GM12891 (cell line): Measurements from ENCODE around the gene PTPRO.

Experiments
- DNase-seq: peaks from one replicate; pipeline ENCODE4 v3.0.0; 2011; ENCODE audit warnings: low spot score; ENCODE audit not compliant: insufficient read length
- FAIRE-seq: peaks from 2 replicates; lab custom pipeline; 2011; peaks lifted over from hg19 to GRCh38; lab: Jason Lieb, UNC
- PAX5 ChIP-seq: IDR thresholded peaks from 2 replicates; pipeline ENCODE4 v1.6.1; 2011; ENCODE audit warnings: low read length, moderate library complexity, mild to moderate bottlenecking; ENCODE audit not compliant: insufficient read depth, severe bottlenecking
- POLR2A ChIP-seq: IDR thresholded peaks from 2 replicates; pipeline ENCODE4 v1.6.1; 2011; ENCODE audit warnings: low read depth, low read length, control low read depth
- POLR2AphosphoS5 ChIP-seq: IDR thresholded peaks from 2 replicates; pipeline ENCODE4 v1.6.1; 2011; ENCODE audit warnings: low read depth, low read length, control low read depth
- POU2F2 ChIP-seq: IDR thresholded peaks from 2 replicates; pipeline ENCODE4 v1.6.1; 2011; ENCODE audit warnings: low read depth, mild to moderate bottlenecking, control low read depth, low read length, moderate library complexity
- SPI1 ChIP-seq: IDR thresholded peaks from 2 replicates; pipeline ENCODE4 v1.6.1; 2011; ENCODE audit warnings: low read depth, low read length, control low read depth
- TAF1 ChIP-seq: IDR thresholded peaks from 2 replicates; pipeline ENCODE4 v1.6.1; 2011; ENCODE audit warnings: low read depth, low read length, control low read depth

Gene PTPRO

GRCh38 chr12:15584366-15585041 lies 262.2 kb downstream of the PTPRO start:
- DNase-seq (no peak), FAIRE-seq (no peak)
- TF ChIP-seq SPI1: no peak
- no peak for TF ChIP-seq POU2F2
- TF ChIP-seq POLR2A: no peak
- no peak for TF ChIP-seq TAF1
- TF ChIP-seq POLR2AphosphoS5: no peak
- TF ChIP-seq PAX5: no peak

DNA sequence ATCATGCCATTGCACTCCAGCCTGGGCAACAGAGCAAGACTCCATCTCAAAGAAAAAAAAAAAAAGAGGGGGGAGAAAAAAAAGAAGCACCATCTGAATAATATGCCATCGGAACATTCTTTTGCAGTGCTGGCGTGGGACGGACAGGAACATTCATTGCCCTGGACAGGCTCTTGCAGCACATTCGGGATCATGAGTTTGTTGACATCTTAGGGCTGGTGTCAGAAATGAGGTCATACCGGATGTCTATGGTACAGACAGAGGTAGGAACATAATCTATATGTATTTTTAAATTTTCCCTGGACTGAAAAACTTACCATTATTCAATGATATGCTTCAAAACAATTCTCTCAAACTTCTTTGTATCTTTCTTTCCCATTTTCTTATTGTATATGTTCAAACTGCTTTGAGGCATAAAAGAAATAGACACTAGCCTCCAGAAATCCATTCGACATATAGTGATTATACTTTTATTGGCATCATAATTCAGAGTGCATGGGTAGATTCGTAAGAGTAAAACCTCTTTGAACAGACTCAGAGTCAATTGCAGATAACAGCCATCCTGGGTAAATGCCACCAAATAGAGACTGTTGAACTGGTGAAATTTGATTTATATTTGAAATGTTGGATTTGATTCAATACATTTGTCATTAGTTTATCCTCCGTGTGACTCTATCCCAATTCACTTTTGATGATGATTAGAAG lies 267.2 kb downstream of the PTPRO start:
- TF ChIP-seq TAF1 (no peak), POLR2AphosphoS5 (no peak), SPI1 (no peak), POLR2A (no peak), POU2F2 (no peak), PAX5 (no peak)
- no peak for FAIRE-seq
- no peak for DNase-seq

- TF ChIP-seq PAX5 (no peak), SPI1 (no peak), TAF1 (no peak)
- FAIRE-seq: peak; percentile 73
- DNase-seq: peak; percentile 23
Observed at GRCh38 chr12:15590180-15590826, 268.0 kb downstream of the PTPRO start.

- TF ChIP-seq POLR2AphosphoS5 (no peak), PAX5 (no peak), SPI1 (no peak), POLR2A (no peak), POU2F2 (no peak), TAF1 (no peak)
- no peak for DNase-seq
- FAIRE-seq: no peak
Observed at GRCh38 chr12:15591811-15592210, 269.5 kb downstream of the PTPRO start.

- FAIRE-seq: no peak
- TF ChIP-seq TAF1 (no peak), POLR2A (no peak), SPI1 (no peak), POLR2AphosphoS5 (no peak), PAX5 (no peak), POU2F2 (no peak)
- no peak for DNase-seq
Observed at GRCh38 chr12:15592934-15593333, 270.6 kb downstream of the PTPRO start.

GRCh38 chr12:15596174-15596573 lies 273.9 kb downstream of the PTPRO start:
- TF ChIP-seq TAF1 (no peak), SPI1 (no peak), PAX5 (no peak), POU2F2 (no peak), POLR2AphosphoS5 (no peak), POLR2A (no peak)
- DNase-seq: no peak
- no peak for FAIRE-seq

- DNase-seq: no peak
- FAIRE-seq: no peak
- TF ChIP-seq SPI1: no peak
Observed at GRCh38 chr12:15597125-15597830, 275.0 kb downstream of the PTPRO start.

GRCh38 chr12:15599266-15600037 lies 277.1 kb downstream of the PTPRO start:
- no peak for TF ChIP-seq PAX5
- no peak for TF ChIP-seq POLR2AphosphoS5
- TF ChIP-seq SPI1: no peak
- no peak for TF ChIP-seq TAF1
- TF ChIP-seq POU2F2: no peak
- TF ChIP-seq POLR2A: no peak
- FAIRE-seq: no peak
- no peak for DNase-seq

DNA sequence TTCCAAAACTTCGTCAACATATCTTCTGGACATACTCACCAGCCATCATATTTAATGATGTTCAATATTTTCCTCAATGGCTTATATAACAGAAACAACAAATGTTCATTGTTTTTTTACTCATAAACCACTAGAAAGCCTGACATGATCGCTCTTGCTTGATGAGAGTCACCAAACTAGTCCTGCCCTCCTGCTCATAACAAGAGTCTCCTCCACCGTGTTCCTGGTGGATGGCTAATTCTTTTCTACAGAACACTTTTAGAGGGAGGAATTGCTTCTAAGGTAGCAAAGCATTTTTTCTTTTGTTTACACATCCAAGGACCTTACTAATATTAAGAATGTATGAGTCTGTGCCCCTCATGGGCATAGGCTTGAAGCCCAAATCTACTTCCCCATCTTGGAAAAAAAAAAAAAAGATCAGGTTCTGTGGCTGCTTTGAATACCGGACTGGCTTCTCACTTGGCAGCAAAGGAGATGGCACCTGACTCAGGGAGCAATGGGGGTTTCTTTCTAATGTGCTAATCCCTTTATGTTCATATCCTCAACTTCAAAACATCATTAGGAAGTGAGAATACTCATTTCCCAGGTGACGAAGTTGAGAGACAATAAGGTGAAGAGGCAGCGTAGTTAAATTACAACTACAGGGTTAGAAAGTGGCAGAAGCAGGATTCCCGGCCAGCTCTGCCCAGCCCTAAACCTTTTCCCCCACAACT lies 278.1 kb downstream of the PTPRO start:
- TF ChIP-seq PAX5 (no peak), SPI1 (no peak), POU2F2 (no peak), POLR2A (no peak), TAF1 (no peak), POLR2AphosphoS5 (no peak)
- no peak for FAIRE-seq
- DNase-seq: no peak

- TF ChIP-seq POU2F2: no peak
- TF ChIP-seq TAF1: no peak
- TF ChIP-seq PAX5: no peak
- TF ChIP-seq POLR2A: no peak
- TF ChIP-seq SPI1: no peak
- TF ChIP-seq POLR2AphosphoS5: no peak
- FAIRE-seq: no peak
- no peak for DNase-seq
Observed at GRCh38 chr12:15601210-15601800, 279.0 kb downstream of the PTPRO start.
